ENCODE data around the gene PBX3. TPM values are rescaled to one million over a fixed set of nuclear protein-coding genes. Genes with fewer than 3 reads are reported as not detected.

PBX3 gene
- total and polyA plus RNA-seq, 10 of the 15 experiments (the other 5 are each of a cell fraction or from before 2014, with no cell fraction given): 6.7 to 146 (median 22.2) TPM

GRCh38 chr9:125758986-125759763, 12.0 kb downstream of the PBX3 start (continued):
- TF ChIP-seq HSF1 (IDR thresholded peaks at IDR 0.05; ENCODE audit: low read depth, low read length) (no peak), FOS (IDR thresholded peaks at IDR 0.05; ENCODE audit: borderline replicate concordance, extremely low read depth, insufficient read length) (no peak), ELK1 (IDR thresholded peaks at IDR 0.05; ENCODE audit: low read depth, low read length) (no peak), NRF1 (conservative IDR thresholded peaks at IDR 0.05; ENCODE audit: low read depth, low read length) (no peak), E2F8 (IDR thresholded peaks at IDR 0.05; ENCODE audit: low read depth, partially characterized antibody) (no peak), SRF (IDR thresholded peaks at IDR 0.05; ENCODE audit: low read depth in 2 of 2, low read length in 2 of 2) (no peak), NR2F1 (conservative IDR thresholded peaks at IDR 0.05) (no peak), MXI1 (IDR thresholded peaks at IDR 0.05; ENCODE audit: low read depth, low read length) (no peak), WRNIP1 (IDR thresholded peaks at IDR 0.05; ENCODE audit: borderline replicate concordance, low read depth, low read length) (no peak), USF1 (IDR thresholded peaks at IDR 0.05; ENCODE audit: borderline replicate concordance, extremely low read length, insufficient read depth, low read depth, low read length) (no peak), REST (IDR thresholded peaks at IDR 0.05; ENCODE audit: low read depth, low read length) (no peak), TAF1 (IDR thresholded peaks at IDR 0.05; ENCODE audit: borderline replicate concordance, low read depth, low read length) (no peak), NKRF (conservative IDR thresholded peaks at IDR 0.05) (no peak), STAT1 (conservative IDR thresholded peaks at IDR 0.05) (no peak), SP1 (IDR thresholded peaks at IDR 0.05; ENCODE audit: low read depth, low read length) (no peak), ZNF24 (IDR thresholded peaks at IDR 0.05) (no peak), TCF12 (IDR thresholded peaks at IDR 0.05; ENCODE audit: low read depth, low read length) (no peak)
